CD14-positive monocyte (primary cell): ENCODE results near the gene BCL3. TPM values are rescaled to one million over a fixed set of nuclear protein-coding genes. Genes with fewer than 3 reads are reported as not detected.

Source experiments
- DNase-seq, 3 donors: peaks; one replicate each; pipeline ENCODE4 v3.0.0-alpha.2; 2011 to 2022
- H2AFZ ChIP-seq: 2 replicates; pipeline ENCODE4 v1.6.0; 2012; ENCODE audit warnings: mild to moderate bottlenecking, low read depth, low read length, inconsistent platforms; ENCODE audit not compliant: insufficient read depth, poor library complexity, severe bottlenecking
- H3K27ac ChIP-seq, 2 donors: 1 replicate in 1 of 2; 2 replicates in 1 of 2; pipeline ENCODE4 v1.5.1; 2012 to 2013; ENCODE audit warnings: low read length in 2 of 2, control low read depth in 1 of 2, inconsistent platforms in 1 of 2, low read depth in 1 of 2, mild to moderate bottlenecking in 1 of 2
- H3K27me3 ChIP-seq, 2 donors: one replicate each; pipeline versions ENCODE4 v1.6.0 to v1.6.1; 2011 to 2013; ENCODE audit warnings: low read length in 2 of 2; ENCODE audit not compliant: control insufficient read depth in 2 of 2, insufficient read depth in 2 of 2
- H3K36me3 ChIP-seq, 2 donors: replicated peaks in 1 of 2; 1 replicate in 1 of 2; 2 replicates in 1 of 2; pipeline versions ENCODE4 v1.5.1 to v1.6.1; 2012 to 2013; ENCODE audit warnings: low read length in 2 of 2, control low read depth in 1 of 2, inconsistent platforms in 1 of 2, mild to moderate bottlenecking in 1 of 2; ENCODE audit not compliant: insufficient read depth in 2 of 2, control insufficient read depth in 1 of 2
- H3K4me1 ChIP-seq, 2 donors: 1 replicate in 1 of 2; 2 replicates in 1 of 2; pipeline versions ENCODE4 v1.5.1 to v1.6.1; 2012 to 2013; ENCODE audit warnings: low read length in 2 of 2, control low read depth in 1 of 2, inconsistent platforms in 1 of 2, mild to moderate bottlenecking in 1 of 2, moderate library complexity in 1 of 2; ENCODE audit not compliant: insufficient read depth in 2 of 2, control insufficient read depth in 1 of 2
- H3K4me2 ChIP-seq: replicated peaks from 2 replicates; pipeline ENCODE3; 2012; ENCODE audit warnings: low read length, moderate library complexity, mild to moderate bottlenecking; ENCODE audit not compliant: poor library complexity, severe bottlenecking; ENCODE audit errors: extremely low read depth
- H3K4me3 ChIP-seq, 3 experiments: fragments of 200-600 bp in 1 of 3; sonication (generic) in 1 of 3; replicated peaks in 1 of 3; 1 replicate in 2 of 3; 2 replicates in 1 of 3; pipeline ENCODE4 v1.5.1; 2011 to 2013; ENCODE audit warnings: low read length in 3 of 3, mild to moderate bottlenecking in 3 of 3, control low read depth in 2 of 3, low read depth in 2 of 3, inconsistent platforms in 1 of 3, moderate library complexity in 1 of 3
- H3K79me2 ChIP-seq: 2 replicates; pipeline ENCODE4 v1.6.0; 2012; ENCODE audit warnings: mild to moderate bottlenecking, control low read depth, inconsistent platforms, low read length, moderate library complexity; ENCODE audit not compliant: insufficient read depth
- H3K9ac ChIP-seq: 2 replicates; pipeline ENCODE4 v1.6.0; 2017; ENCODE audit warnings: low read length, mild to moderate bottlenecking; ENCODE audit not compliant: insufficient read depth, poor library complexity, severe bottlenecking
- H3K9me3 ChIP-seq, 2 donors: replicated peaks in 1 of 2; 1 replicate in 1 of 2; 2 replicates in 1 of 2; pipeline versions ENCODE4 v1.5.1 to v1.6.1; 2012 to 2013; ENCODE audit warnings: low read length in 2 of 2, control low read depth in 1 of 2; ENCODE audit not compliant: control insufficient read depth in 1 of 2, insufficient read depth in 1 of 2
- H4K20me1 ChIP-seq: 2 replicates; pipeline ENCODE4 v1.6.0; 2012; ENCODE audit warnings: mild to moderate bottlenecking, low read length, control low read depth, moderate library complexity; ENCODE audit not compliant: insufficient read depth
- H3K27ac Mint-ChIP-seq, 7 donors: one replicate each; pipeline ENCODE4 v1.8.0; 2020; ENCODE audit warnings: mild to moderate bottlenecking in 7 of 7, mixed read lengths in 7 of 7, moderate library complexity in 6 of 7, inconsistent platforms in 2 of 7
- H3K27me3 Mint-ChIP-seq, 3 donors: one replicate each; pipeline ENCODE4 v1.8.0; 2021 to 2022; ENCODE audit warnings: low read depth in 3 of 3, mild to moderate bottlenecking in 3 of 3, mixed read lengths in 3 of 3, moderate library complexity in 3 of 3, inconsistent platforms in 1 of 3
- H3K36me3 Mint-ChIP-seq, 2 donors: one replicate each; pipeline ENCODE4 v1.8.0; 2020; ENCODE audit warnings: mixed read lengths in 2 of 2, inconsistent platforms in 1 of 2, mild to moderate bottlenecking in 1 of 2
- H3K4me1 Mint-ChIP-seq: one replicate; pipeline ENCODE4 v1.8.0; 2020; ENCODE audit warnings: mild to moderate bottlenecking, mixed read lengths
- H3K4me3 Mint-ChIP-seq, 2 donors: one replicate each; pipeline ENCODE4 v1.8.0; 2020; ENCODE audit warnings: mild to moderate bottlenecking in 2 of 2, mixed read lengths in 2 of 2, moderate library complexity in 1 of 2
- H3K9me3 Mint-ChIP-seq, 7 donors: one replicate each; pipeline ENCODE4 v1.8.0; 2020 to 2022; ENCODE audit warnings: mixed read lengths in 7 of 7, mild to moderate bottlenecking in 6 of 7, moderate library complexity in 6 of 7, inconsistent platforms in 2 of 7
- WGBS: methylation state at CpG from one replicate; pipeline ENCODE4 v1.1.5; 2013; ENCODE audit warnings: missing lambda C conversion rate; ENCODE audit not compliant: insufficient coverage; 5-methylcytosine and 5-hydroxymethylcytosine counted together
- intact Hi-C, 2 donors: fragments of 100-400 bp; cut with micrococcal nuclease; formaldehyde crosslinking; loops; one replicate each; pipeline versions ENCODE4 v1.15.0 to v1.15.1; 2023
- polyA plus RNA-seq, 3 donors: library from polyadenylated mRNA; depleted of rRNA in 1 of 3; unstranded in 2 of 3; stranded (reverse) in 1 of 3; fragments of 300-500 nt in 2 of 3; fragments of >200 nt in 1 of 3; fragmentation: Illumina TruSeq in 2 of 3; gene quantifications; 1 replicate in 2 of 3; 2 replicates in 1 of 3; pipeline ENCODE4 v1.2.3, GENCODE V29; 2012 to 2021
- TF ChIP-seq, protein P1 (sequence below): fragments of 200-600 bp; IDR thresholded peaks from one replicate; pipeline ENCODE4 v1.8.0; 2022; ENCODE audit warnings: antibody characterized with exemption, mild to moderate bottlenecking

Gene BCL3
- polyA plus RNA-seq, 3 donors = 18.7 to 160 (median 23.1) TPM

DNA sequence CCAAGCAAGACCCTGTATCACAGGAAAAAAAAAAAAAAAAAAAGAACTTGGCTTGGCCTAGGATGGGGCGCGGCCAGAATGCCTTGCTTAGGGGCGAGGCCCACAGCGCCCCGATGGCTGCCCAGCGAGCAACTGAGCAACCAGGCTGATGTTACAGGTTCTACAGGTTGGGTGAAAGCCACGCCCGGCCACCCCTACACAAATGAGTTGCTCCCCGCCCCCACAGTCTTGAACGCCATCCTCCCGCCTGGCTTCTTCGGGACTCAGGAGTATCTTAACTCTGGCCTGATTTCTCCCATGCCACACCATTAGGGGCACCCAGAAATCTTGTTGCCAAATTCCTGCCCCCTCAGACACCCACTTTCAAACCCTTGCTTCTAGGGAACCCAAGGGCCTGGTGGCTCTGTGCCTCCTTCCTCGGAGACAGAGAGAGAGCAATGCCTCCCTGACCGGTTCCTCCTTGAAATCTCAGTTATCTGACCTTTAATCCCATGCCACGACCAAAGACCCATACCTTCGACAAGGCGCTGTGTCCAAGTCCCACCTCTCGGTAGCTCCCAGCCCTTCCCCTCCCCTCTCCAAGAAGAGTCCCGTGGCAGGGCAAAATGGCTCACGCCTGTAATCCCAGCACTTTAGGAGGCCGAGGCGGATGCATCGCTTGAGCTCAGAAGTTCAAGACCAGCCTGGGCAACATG is 28.0 kb downstream of the BCL3 start:
- no peak overlapping the region for H3K4me2 ChIP-seq
- WGBS = 95% methylated on average over 17 of the region's 23 CpGs
- intact Hi-C loops = loop anchor here in 1 of 2 donors (5.0 kb wide), 1 partner anchor 74 kb away; no protein-coding TSS in a partner anchor

DNA sequence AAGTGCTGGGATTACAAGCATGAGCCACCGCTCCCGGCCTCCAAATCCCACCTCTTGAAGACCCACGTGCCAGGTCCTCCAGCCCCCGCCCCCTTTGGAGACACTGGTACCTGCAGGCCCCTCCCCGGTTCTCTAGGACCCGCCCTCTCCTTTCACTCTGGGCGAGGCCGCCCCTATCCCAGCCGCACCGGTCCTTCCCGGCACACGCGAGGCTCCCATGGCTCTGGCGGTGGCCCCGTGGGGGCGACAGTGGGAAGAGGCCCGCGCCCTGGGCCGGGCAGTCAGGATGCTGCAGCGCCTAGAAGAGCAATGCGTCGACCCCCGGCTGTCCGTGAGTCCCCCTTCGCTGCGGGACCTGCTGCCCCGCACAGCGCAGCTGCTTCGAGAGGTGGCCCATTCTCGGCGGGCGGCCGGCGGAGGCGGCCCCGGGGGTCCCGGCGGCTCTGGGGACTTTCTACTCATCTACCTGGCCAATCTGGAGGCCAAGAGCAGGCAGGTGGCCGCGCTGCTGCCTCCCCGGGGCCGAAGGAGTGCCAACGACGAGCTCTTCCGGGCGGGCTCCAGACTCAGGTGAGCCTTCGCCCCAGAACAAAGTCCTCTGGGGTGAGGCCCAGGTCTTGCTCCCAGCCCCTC is 29.3 kb downstream of the BCL3 start, which contains the start of gene CBLC:
Gene CBLC, plus strand, starts transcription at position 176 of the 633 bp plus-strand sequence. Its CDS starts 42 bp downstream, at position 218.
- Histone ChIP-seq H3K79me2 (no peaks in the 10 kb centered on the region), H3K27ac (no peak within 1 kb of the TSS), H3K9ac (no peak within 1 kb of the TSS), H3K36me3 (no peaks in the 10 kb centered on the region), H4K20me1 (no peaks in the 10 kb centered on the region), H3K9me3 (no peaks in the 10 kb centered on the region), H3K27me3 (peaks cover 0 to 7% of the 10 kb centered on the region in 2 donors), H2AFZ (no peak within 1 kb of the TSS), H3K4me1 (no peaks in the 10 kb centered on the region), H3K4me2 (no peak within 1 kb of the TSS), H3K4me3 (no peak within 1 kb of the TSS)
- Mint-ChIP-seq H3K4me1 (no peaks in the 10 kb centered on the region), H3K27ac (no peak within 1 kb of the TSS), H3K27me3 (peaks cover 0 to 20% (median 5%) of the 10 kb centered on the region in 3 donors), H3K36me3 (no peaks in the 10 kb centered on the region), H3K4me3 (peak within 1 kb of the TSS in 1 of 2 donors; percentile 60), H3K9me3 (no peaks in the 10 kb centered on the region)
- TF ChIP-seq, protein P1, sequence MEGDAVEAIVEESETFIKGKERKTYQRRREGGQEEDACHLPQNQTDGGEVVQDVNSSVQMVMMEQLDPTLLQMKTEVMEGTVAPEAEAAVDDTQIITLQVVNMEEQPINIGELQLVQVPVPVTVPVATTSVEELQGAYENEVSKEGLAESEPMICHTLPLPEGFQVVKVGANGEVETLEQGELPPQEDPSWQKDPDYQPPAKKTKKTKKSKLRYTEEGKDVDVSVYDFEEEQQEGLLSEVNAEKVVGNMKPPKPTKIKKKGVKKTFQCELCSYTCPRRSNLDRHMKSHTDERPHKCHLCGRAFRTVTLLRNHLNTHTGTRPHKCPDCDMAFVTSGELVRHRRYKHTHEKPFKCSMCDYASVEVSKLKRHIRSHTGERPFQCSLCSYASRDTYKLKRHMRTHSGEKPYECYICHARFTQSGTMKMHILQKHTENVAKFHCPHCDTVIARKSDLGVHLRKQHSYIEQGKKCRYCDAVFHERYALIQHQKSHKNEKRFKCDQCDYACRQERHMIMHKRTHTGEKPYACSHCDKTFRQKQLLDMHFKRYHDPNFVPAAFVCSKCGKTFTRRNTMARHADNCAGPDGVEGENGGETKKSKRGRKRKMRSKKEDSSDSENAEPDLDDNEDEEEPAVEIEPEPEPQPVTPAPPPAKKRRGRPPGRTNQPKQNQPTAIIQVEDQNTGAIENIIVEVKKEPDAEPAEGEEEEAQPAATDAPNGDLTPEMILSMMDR = no peak
- intact Hi-C loops = loop anchor here in 1 of 2 donors (5.0 kb wide), 1 partner anchor 76 kb away; no protein-coding TSS in a partner anchor
- no peak for DNase-seq
- 34% methylated on average over 45 of the region's 47 CpGs for WGBS

More for the DNA sequence above, 28.0 kb downstream of the BCL3 start:
- no peak for DNase-seq
- no peaks in the 10 kb centered on the region for H3K9me3 Mint-ChIP-seq
- Histone ChIP-seq H2AFZ (no peak overlapping the region), H3K27ac (no peak overlapping the region), H3K27me3 (peaks cover 0 to 7% of the 10 kb centered on the region in 2 donors), H3K36me3 (no peaks in the 10 kb centered on the region), H3K9me3 (no peaks in the 10 kb centered on the region), H4K20me1 (no peaks in the 10 kb centered on the region), H3K4me3 (no peak overlapping the region), H3K79me2 (no peaks in the 10 kb centered on the region), H3K9ac (no peak overlapping the region), H3K4me1 (no peaks in the 10 kb centered on the region)
- H3K36me3 Mint-ChIP-seq = no peaks in the 10 kb centered on the region
- H3K4me3 Mint-ChIP-seq = no peak overlapping the region
- TF ChIP-seq, protein P1 = no peak
- H3K4me1 Mint-ChIP-seq = no peaks in the 10 kb centered on the region
- H3K27me3 Mint-ChIP-seq = peaks cover 0 to 23% (median 9%) of the 10 kb centered on the region in 3 donors
- H3K27ac Mint-ChIP-seq = peak overlapping the region in 1 of 7 donors; percentile 60
